GM12878 (cell line): ENCODE data around the gene OR2AE1. TPM values are rescaled to one million over a fixed set of nuclear protein-coding genes. Genes with fewer than 3 reads are reported as not detected.

ENCODE experiments used
- ATAC-seq: fragments of 200-7000 bp; cut with Tn5 transposase; 3 replicates; pipeline ENCODE4 v1.9.1; 2020; ENCODE audit warnings: mild to moderate bottlenecking, moderate library complexity
- BruUV-seq: library from RNA; stranded (reverse); fragments of 400-500 nt; replicated peaks from 2 replicates; lab custom pipeline; 2021; lab: Mats Ljungman, UMichigan
- CTCF ChIA-PET: fragments of 300-600 bp; sonication (Branson Sonifier 250); formaldehyde crosslinking; extraction: SDS; loops from one replicate; lab custom pipeline; 2021; ENCODE audit warnings: inconsistent platforms; lab: Yijun Ruan, JAX
- POLR2A ChIA-PET: fragments of 350-600 bp; formaldehyde crosslinking; extraction: SDS; loops from one replicate; lab custom pipeline; 2021; ENCODE audit warnings: inconsistent platforms; lab: Charles Lee
- RAD21 ChIA-PET: fragments of 300-600 bp; sonication (Branson Sonifier 250); formaldehyde crosslinking; loops from one replicate; lab custom pipeline; 2023; ENCODE audit warnings: antibody characterized with exemption; ENCODE audit not compliant: unreplicated experiment; lab: Charles Lee
- SMC1A ChIA-PET: fragments of 300-600 bp; sonication (Branson Sonifier 250); formaldehyde crosslinking; loops from one replicate; lab custom pipeline; 2023; ENCODE audit not compliant: unreplicated experiment, uncharacterized antibody; lab: Charles Lee
- DNase-seq: peaks from one replicate; pipeline ENCODE4 v3.0.0-alpha.2; 2011; ENCODE audit warnings: low read depth, low spot score
- FAIRE-seq: peaks from 3 replicates; lab custom pipeline; 2011; peaks lifted over from hg19 to GRCh38; lab: Jason Lieb, UNC
- H2AFZ ChIP-seq: 2 replicates; pipeline ENCODE4 v1.6.0; 2011; ENCODE audit warnings: low read depth, low read length, control low read depth; ENCODE audit not compliant: control insufficient read depth
- H3K27ac ChIP-seq: 2 replicates; pipeline ENCODE4 v1.5.1; 2011; ENCODE audit warnings: control low read depth; ENCODE audit not compliant: control insufficient read depth, insufficient read depth
- H3K27me3 ChIP-seq, 2 experiments: replicated peaks in 1 of 2; 2 replicates each; pipeline versions ENCODE4 v1.6.0 to v1.6.1; 2011; ENCODE audit warnings: low read length in 1 of 2; ENCODE audit not compliant: control insufficient read depth in 2 of 2, insufficient read depth in 2 of 2
- H3K36me3 ChIP-seq, 2 experiments: 2 replicates each; pipeline ENCODE4 v1.5.1; 2011; ENCODE audit warnings: low read length in 1 of 2; ENCODE audit not compliant: control insufficient read depth in 2 of 2, insufficient read depth in 2 of 2
- H3K4me1 ChIP-seq: 2 replicates; pipeline ENCODE4 v1.6.1; 2011; ENCODE audit warnings: mild to moderate bottlenecking, low read length, moderate library complexity, mixed read lengths; ENCODE audit not compliant: control insufficient read depth, insufficient read depth
- H3K4me2 ChIP-seq: 2 replicates; pipeline ENCODE4 v1.6.0; 2011; ENCODE audit warnings: control low read depth; ENCODE audit not compliant: control insufficient read depth, insufficient read depth
- H3K4me3 ChIP-seq: fragments of 200-600 bp; sonication (generic); 2 replicates; pipeline ENCODE4 v1.5.1; 2016
- H3K79me2 ChIP-seq: 2 replicates; pipeline ENCODE4 v1.6.0; 2011; ENCODE audit warnings: low read length; ENCODE audit not compliant: control insufficient read depth, insufficient read depth
- H3K9ac ChIP-seq: 2 replicates; pipeline ENCODE4 v1.8.0; 2011; ENCODE audit warnings: low read length, control low read depth, mixed read lengths; ENCODE audit not compliant: control insufficient read depth, insufficient read depth
- H3K9me3 ChIP-seq: replicated peaks from 3 replicates; pipeline ENCODE4 v1.5.1; 2011; ENCODE audit warnings: mild to moderate bottlenecking, low read length; ENCODE audit not compliant: control insufficient read depth, insufficient read depth
- H4K20me1 ChIP-seq: 2 replicates; pipeline ENCODE4 v1.6.0; 2011; ENCODE audit not compliant: control insufficient read depth, insufficient read depth
- MEF2B ChIP-seq: fragments of 450-650 bp; IDR thresholded peaks from 2 replicates; pipeline ENCODE4 v1.6.1; 2018; ENCODE audit warnings: mild to moderate bottlenecking, moderate library complexity; ENCODE audit not compliant: partially characterized antibody, poor library complexity, severe bottlenecking
- MTA2 ChIP-seq: fragments of 450-650 bp; IDR thresholded peaks from 2 replicates; pipeline ENCODE4 v1.6.1; 2016; ENCODE audit warnings: low read depth, mild to moderate bottlenecking, moderate library complexity
- POLR2A ChIP-seq: IDR thresholded peaks from 2 replicates; pipeline ENCODE4 v1.6.1; 2011; ENCODE audit warnings: low read depth, mild to moderate bottlenecking, low read length
- TCF7 ChIP-seq: IDR thresholded peaks from 2 replicates; pipeline ENCODE4 v1.6.1; 2014; ENCODE audit warnings: antibody characterized with exemption, borderline replicate concordance
- WGBS: methylation state at CpG from one replicate; pipeline ENCODE4 v1.1.6; 2016; ENCODE audit warnings: low lambda C conversion rate; ENCODE audit not compliant: insufficient replicate concordance, insufficient coverage; ENCODE audit errors: missing lambda C conversion rate; 5-methylcytosine and 5-hydroxymethylcytosine counted together
- in situ Hi-C: fragments of 300-500 bp; cut with MboI; formaldehyde crosslinking; loops from 9 replicates; pipeline ENCODE4 v1.14.3; 2018; ENCODE audit warnings: mixed read lengths
- intact Hi-C: fragments of 100-400 bp; cut with micrococcal nuclease; formaldehyde crosslinking; loops from one replicate; pipeline ENCODE4 v1.14.2; 2022; ENCODE audit not compliant: unreplicated experiment
- polyA plus RNA-seq, 11 experiments: library from polyadenylated mRNA; depleted of rRNA in 4 of 11; unstranded in 6 of 11; stranded (reverse) in 5 of 11; fragments of >200 nt; fragmentation: Nextera tagmentation in 4 of 11; fragmentation: Illumina TruSeq in 1 of 11; extraction: Ambion mirVana in 4 of 11; extraction: Trizol in 1 of 11; gene quantifications; 1 replicate in 1 of 11; 2 replicates in 10 of 11; pipeline versions ENCODE4 v1.2.1 to v1.2.3, GENCODE V29; 2011 to 2016; ENCODE audit warnings: inconsistent platforms in 2 of 11, missing spikeins in 2 of 11, low read depth in 1 of 11
- total RNA-seq, 4 experiments: library from RNA; depleted of rRNA in 3 of 4; stranded (reverse); fragments of >200 nt in 3 of 4; fragmentation: Illumina TruSeq in 1 of 4; extraction: Trizol in 1 of 4; gene quantifications; 2 replicates each; pipeline versions ENCODE4 v1.2.1 to v1.2.3, GENCODE V29; 2013 to 2021

OR2AE1 gene
- total and polyA plus RNA-seq, 10 of the 15 experiments (the other 5 are each of a cell fraction or from before 2014, with no cell fraction given): 0.05 to 0.34 (median 0.18) TPM; not detected in 4

DNA sequence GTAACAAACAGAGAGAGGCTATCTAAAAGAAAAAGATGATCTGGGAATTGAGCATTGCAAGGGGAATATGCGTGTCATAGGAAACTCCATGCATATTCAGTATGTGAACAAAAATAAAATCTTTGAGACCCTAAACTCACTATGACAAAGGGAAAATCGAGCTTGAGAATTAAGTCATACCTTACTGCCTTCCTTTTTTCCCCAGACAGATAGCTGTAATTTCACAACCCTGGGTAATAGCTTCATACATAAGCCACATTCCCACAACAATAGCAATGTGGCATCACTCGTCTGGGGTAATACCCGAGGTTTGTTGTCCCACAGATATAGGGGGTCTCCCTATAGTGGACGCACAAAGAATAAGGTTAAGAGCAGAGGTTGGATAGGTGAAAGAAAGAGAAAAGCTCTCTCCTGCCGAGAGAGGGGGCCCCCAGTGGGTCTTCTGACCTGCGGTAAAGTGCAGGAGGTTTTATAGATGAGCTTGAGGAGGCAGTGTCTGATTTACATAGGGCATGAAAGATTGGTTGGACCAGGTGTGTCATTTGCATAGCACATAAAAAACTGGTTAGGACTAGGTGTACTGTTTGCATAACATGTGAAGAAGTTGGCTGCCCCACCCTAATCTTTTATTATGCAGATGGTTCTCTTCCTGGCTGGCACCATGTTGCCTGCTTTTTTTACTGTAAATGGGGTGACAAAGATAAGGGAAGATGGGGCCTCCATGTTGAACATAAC, 37.4 kb downstream of the OR2AE1 start:
- 23% methylated on average over 7 of the region's 7 CpGs for WGBS
- RAD21 ChIA-PET: interaction anchor here (0.8 to 1.1 kb wide), 3 partner anchors 71 to 281 kb away, joined by 3 read pairs; partner anchors contain the start of gene ZNF655
- intact Hi-C loops (loop anchor here (5.0 kb wide), 1 partner anchor 207 kb away; no protein-coding TSS in a partner anchor), in situ Hi-C loops (no loop called here)
- no peak overlapping the region for H3K9ac ChIP-seq
- no peaks in the 10 kb centered on the region for H4K20me1 ChIP-seq
- no peak for FAIRE-seq
- no peaks in the 10 kb centered on the region for H3K4me1 ChIP-seq
- POLR2A ChIA-PET: interaction anchor here (0.5 to 2.0 kb wide), 3 partner anchors 9 to 397 kb away, joined by 3 to 5 read pairs (median 4); partner anchors contain the start of gene TRIM4
- H3K27me3 ChIP-seq: no peaks in the 10 kb centered on the region; a peak in 2 of 4 replicates
- H3K9me3 ChIP-seq: no peaks in the 10 kb centered on the region
- no peak overlapping the region for H2AFZ ChIP-seq
- H3K4me2 ChIP-seq: no peak overlapping the region
- H3K27ac ChIP-seq: no peak overlapping the region
- BruUV-seq: no TSS peak
- TF ChIP-seq POLR2A (no peak), MTA2 (0 out of 2 replicates have a peak, but pooled peaks have one; percentile 22), TCF7 (no peak), MEF2B (peak; percentile 61)
- no peaks in the 10 kb centered on the region for H3K79me2 ChIP-seq
- CTCF ChIA-PET: interaction anchor here (0.6 to 1.5 kb wide), 3 partner anchors 74 to 392 kb away, joined by 3 to 4 read pairs (median 3); no protein-coding TSS in a partner anchor
- H3K36me3 ChIP-seq: no peaks in the 10 kb centered on the region
- no peak overlapping the region for H3K4me3 ChIP-seq
- no peak for ATAC-seq
- no peak for DNase-seq
- SMC1A ChIA-PET: interaction anchor here (1.5 to 2.4 kb wide), 5 partner anchors 12 to 366 kb away, joined by 3 to 6 read pairs (median 4); no protein-coding TSS in a partner anchor
